Keratinocyte (primary cell): ENCODE results near the gene RAP1GAP2.

Experiments used
- CTCF ChIP-seq, 3 experiments: IDR thresholded peaks in 1 of 3; conservative IDR thresholded peaks in 1 of 3; optimal IDR thresholded peaks in 1 of 3; 2 replicates in 2 of 3; 3 replicates in 1 of 3; pipeline versions ENCODE3 to v1.5.1; 2011; ENCODE audit warnings: low read length in 3 of 3, mild to moderate bottlenecking in 3 of 3, moderate library complexity in 2 of 3, control low read depth in 1 of 3, inconsistent platforms in 1 of 3; ENCODE audit not compliant: insufficient read depth in 2 of 3; ENCODE audit errors: extremely low read depth in 1 of 3
- EZH2 ChIP-seq: IDR thresholded peaks from one replicate; pipeline ENCODE4 v1.6.1; 2012; ENCODE audit warnings: inconsistent platforms, mild to moderate bottlenecking, low read length, moderate library complexity

GRCh38 chr17:2770129-2770528, 26.1 kb upstream of the RAP1GAP2 start:
- TF ChIP-seq CTCF (optimal IDR thresholded peaks at IDR 0.05 in 1 of 3, IDR thresholded peaks at IDR 0.05 in 1 of 3, conservative IDR thresholded peaks at IDR 0.05 in 1 of 3; ENCODE audit: extremely low read depth in 1 of 3, insufficient read depth in 2 of 3, low read length in 3 of 3) (no peak), EZH2 (no peak)
